ENCODE data around the gene VPS13C.

VPS13C gene

GRCh38 chr15:61827131-61827530, 233.1 kb downstream of the VPS13C start:
- no peak overlapping the region for H3K4me3 ChIP-seq (ENCODE audit: low read depth, low read length)
- no peak for TF ChIP-seq CTCF (IDR thresholded peaks at IDR 0.05; ENCODE audit: low read depth, low read length)

GRCh38 chr15:61824291-61824690, 236.0 kb downstream of the VPS13C start:
- no peak overlapping the region for H3K4me3 ChIP-seq (ENCODE audit: low read depth, low read length)
- no peak for TF ChIP-seq CTCF (IDR thresholded peaks at IDR 0.05; ENCODE audit: low read depth, low read length)

- H3K4me3 ChIP-seq (ENCODE audit: low read depth, low read length): no peak overlapping the region
- no peak for TF ChIP-seq CTCF (IDR thresholded peaks at IDR 0.05; ENCODE audit: low read depth, low read length)
Measured at GRCh38 chr15:61822511-61822910, 237.7 kb downstream of the VPS13C start.

- TF ChIP-seq CTCF (IDR thresholded peaks at IDR 0.05; ENCODE audit: low read depth, low read length): no peak
- no peak overlapping the region for H3K4me3 ChIP-seq (ENCODE audit: low read depth, low read length)
Measured at GRCh38 chr15:61820951-61821350, 239.3 kb downstream of the VPS13C start.

GRCh38 chr15:61820212-61820611, 240.0 kb downstream of the VPS13C start:
- H3K4me3 ChIP-seq (ENCODE audit: low read depth, low read length): no peak overlapping the region
- TF ChIP-seq CTCF (IDR thresholded peaks at IDR 0.05; ENCODE audit: low read depth, low read length): no peak

GRCh38 chr15:61819386-61819785, 240.9 kb downstream of the VPS13C start:
- H3K4me3 ChIP-seq (ENCODE audit: low read depth, low read length): no peak overlapping the region
- TF ChIP-seq CTCF (IDR thresholded peaks at IDR 0.05; ENCODE audit: low read depth, low read length): no peak

GRCh38 chr15:61818801-61819200, 241.4 kb downstream of the VPS13C start:
- TF ChIP-seq CTCF (IDR thresholded peaks at IDR 0.05; ENCODE audit: low read depth, low read length): no peak
- H3K4me3 ChIP-seq (ENCODE audit: low read depth, low read length): no peak overlapping the region

All from WI38 (cell line).